GM19025 (cell line): ENCODE measurements around the gene FGFBP1.
A peak's percentile ranks its signal among the peaks of the same experiment; 100 is the strongest.

Experiments used
- ATAC-seq: cut with Tn5 transposase; IDR thresholded peaks from one replicate; pipeline ENCODE4 v1.9.1; 2021; ENCODE audit warnings: mild to moderate bottlenecking, low read depth, moderate library complexity; ENCODE audit not compliant: unreplicated experiment

FGFBP1 gene

GRCh38 chr4:15914291-15914690 lies 24.2 kb downstream of the FGFBP1 start:
- no peak for ATAC-seq

DNA sequence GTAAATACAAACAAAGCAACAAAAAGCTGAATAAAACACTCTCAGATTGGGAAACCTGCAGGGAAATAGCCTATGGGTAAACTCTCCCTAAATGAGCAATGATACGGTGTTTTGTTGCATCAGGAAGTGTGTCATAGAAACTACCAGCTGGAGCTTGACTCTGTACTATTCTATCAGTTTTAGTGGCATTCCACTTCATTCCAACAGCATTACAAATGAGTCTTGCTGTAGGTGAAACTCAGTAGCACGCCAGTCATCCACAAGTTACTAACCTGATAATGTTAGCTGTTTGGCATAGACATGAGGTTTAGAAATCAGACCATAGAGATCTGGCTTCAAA lies 24.9 kb downstream of the FGFBP1 start:
- no peak for ATAC-seq

- no peak for ATAC-seq
Observed at GRCh38 chr4:15912961-15913630, 25.4 kb downstream of the FGFBP1 start.

DNA sequence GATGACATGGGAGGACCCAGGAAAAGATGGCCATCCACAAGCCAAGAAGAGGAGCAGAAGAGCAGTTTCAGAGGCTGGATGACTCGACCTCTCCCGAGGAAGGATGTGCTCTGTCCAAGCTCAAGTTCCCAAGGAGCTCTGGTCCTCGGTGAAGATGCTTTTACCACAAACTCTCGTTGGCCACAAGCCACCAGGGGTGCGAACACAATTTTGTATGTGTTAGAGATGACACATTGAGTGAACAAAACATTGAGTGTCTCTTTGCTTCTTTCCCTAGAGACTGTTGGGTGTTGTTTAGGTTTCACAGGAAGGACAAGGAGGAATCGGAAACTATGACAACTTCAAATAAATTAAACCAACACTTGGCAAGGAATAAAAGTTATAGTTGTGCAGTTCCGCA lies 26.3 kb downstream of the FGFBP1 start:
- no peak for ATAC-seq

DNA sequence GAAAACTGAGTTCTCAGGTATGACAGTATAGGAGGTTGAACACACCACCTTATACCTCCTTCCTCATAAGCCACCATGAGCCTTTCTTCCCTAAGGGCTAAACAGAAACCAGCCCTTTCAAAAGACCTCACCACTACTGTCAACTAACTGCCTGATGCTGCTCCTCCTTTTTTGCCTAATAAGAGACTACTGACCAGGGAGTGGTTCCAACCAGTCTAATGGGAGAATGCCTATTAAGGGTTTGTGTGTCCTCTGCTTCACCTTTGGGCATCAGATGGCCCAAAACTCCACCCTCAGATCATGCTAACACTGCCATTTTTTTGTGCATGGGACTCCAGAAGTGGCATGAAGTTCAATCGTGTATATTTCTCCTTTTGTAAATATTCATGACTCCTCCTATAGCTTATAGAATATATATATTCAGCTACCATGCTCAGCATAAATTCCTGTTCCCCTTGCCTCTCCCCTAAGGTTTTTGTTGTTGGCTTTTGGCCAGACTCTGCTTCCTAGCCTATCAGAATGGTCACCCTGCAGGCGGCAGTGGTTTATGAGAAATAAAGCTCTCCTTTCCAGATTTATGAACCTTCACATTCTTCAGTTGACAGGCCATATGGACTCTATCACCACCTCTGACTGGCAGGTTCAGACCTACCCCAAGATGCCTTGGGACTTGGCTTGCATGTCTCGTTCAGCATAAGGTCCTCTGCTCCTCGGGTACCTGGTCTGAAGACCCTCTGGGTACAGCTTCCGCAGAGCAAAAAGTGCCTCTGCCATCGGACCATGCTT lies 28.2 kb downstream of the FGFBP1 start:
- no peak for ATAC-seq

GRCh38 chr4:15907430-15907829 lies 31.1 kb downstream of the FGFBP1 start:
- no peak for ATAC-seq

- no peak for ATAC-seq
Observed at GRCh38 chr4:15906020-15906443, 32.5 kb downstream of the FGFBP1 start.

GRCh38 chr4:15902746-15903145 lies 35.8 kb downstream of the FGFBP1 start:
- no peak for ATAC-seq

- no peak for ATAC-seq
Observed at GRCh38 chr4:15901998-15902397, 36.5 kb downstream of the FGFBP1 start.

DNA sequence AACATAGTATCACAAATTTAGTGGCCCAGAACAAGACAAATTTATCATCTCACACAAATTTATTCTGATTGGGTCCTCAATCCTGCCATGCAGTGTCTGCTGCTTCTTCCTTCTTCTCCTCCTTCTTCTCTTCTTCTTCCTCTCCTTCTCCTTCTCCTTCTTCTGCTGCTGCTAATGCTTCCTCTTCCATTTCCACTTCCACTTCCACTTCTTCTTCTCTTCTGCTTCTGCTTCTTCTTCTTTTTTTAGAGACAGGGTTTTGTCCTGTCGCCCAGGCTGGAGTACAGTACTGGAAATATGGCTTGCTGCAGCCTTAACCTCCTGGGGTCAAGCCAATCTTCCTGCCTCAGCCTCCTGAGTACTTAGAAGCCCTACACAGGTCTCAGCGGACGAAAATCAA lies 37.5 kb downstream of the FGFBP1 start:
- no peak for ATAC-seq

DNA sequence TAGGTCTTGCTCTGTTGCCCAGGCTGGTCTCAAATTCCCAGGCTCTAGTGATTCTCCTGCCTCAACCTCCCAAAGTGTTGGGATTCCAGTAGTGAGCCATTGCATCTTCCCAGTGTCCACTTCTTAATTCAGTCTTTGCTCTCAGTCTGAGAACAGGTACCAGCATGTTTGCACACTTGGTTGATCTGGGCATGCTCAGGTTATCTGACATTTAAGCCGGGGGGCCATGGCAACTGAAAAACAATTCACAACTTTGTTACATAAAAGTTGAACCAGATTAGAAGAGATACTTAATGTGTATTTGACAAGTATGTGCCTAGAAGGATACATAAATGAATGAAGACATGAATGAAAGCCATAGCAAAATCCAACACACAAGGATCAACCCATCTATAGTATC lies 39.0 kb downstream of the FGFBP1 start:
- no peak for ATAC-seq

DNA sequence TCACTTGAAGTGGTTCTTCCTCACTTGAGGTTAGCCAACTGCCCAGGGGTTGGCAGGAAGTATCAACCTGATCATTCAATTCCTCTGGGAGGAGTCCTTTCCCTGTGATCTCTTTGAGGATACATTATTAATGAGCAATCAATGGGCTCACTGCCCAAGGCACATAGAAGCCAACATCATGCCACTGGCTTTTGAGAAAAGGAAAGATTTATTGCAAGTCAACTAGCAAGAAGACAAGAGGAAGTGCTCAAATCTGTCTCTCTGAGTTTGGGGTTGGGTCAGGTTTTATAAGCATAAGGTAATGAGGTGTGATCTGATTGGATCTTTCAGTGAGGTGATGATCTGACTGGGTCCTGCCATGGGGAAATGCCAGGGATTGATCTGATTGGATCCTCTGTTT lies 39.6 kb downstream of the FGFBP1 start:
- ATAC-seq, result no peak

DNA sequence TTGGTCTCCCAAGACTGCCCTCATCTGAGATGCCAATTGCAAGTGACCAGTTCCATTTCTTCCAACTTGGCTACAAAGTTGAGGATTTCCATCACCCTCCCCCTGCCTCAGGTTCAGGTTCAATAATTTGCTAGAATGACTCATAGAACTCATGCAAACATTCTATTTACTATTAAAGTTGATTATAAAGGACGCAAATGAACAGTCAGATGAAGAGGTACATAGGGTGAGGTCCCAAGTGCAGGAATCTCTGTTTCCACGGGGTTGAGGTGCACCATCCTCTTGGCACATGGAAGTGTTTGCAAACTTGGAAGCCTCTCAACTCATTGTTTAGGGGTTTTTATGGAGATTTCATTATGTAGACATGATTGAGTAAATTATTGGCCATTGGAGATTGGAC lies 41.0 kb downstream of the FGFBP1 start:
- ATAC-seq, result no peak

DNA sequence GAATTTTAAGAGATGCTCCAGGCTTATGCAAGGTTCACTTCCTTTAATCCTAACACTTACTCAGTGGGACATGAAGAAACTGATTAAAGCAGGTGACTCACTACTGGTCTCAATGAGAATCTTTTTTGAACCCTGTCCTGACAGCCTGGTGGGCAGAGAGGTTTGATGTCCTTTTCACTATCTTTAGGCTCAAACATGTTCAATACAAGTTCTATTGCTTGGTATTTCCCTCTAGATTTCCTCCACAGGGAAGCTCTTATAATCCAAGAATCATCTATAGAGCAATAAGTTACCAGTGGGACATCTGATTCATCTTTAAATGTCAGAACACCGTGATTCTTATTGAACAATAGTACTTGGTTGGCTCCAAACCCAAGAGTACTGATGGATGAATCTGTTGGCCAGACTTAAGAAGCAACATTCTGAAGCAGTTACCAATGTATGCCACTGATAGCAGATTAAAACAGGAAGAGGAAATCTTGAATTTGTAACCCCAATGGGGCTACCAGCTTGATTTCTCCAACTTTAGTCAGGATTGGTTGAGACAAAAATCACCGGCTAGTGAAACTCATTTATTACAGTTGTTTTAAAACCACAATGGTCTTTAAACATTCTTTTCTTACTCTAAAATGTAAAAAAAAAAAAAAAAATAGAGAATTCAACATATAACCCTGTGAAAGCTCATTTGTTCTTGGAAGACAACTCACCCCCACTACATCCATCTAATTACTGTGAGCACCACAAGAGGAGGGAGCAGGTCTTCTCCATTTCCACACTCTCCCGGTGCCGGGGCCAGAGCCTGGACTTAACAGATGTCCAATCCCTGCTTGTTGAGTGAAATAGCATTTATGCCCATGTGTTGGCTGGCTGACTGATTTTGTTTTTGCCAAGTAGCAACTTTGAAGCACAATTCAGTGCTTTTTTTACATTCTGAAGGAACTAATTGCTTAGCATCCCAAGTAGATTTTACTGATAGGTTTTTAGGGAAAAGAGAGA lies 43.3 kb downstream of the FGFBP1 start:
- no peak for ATAC-seq

DNA sequence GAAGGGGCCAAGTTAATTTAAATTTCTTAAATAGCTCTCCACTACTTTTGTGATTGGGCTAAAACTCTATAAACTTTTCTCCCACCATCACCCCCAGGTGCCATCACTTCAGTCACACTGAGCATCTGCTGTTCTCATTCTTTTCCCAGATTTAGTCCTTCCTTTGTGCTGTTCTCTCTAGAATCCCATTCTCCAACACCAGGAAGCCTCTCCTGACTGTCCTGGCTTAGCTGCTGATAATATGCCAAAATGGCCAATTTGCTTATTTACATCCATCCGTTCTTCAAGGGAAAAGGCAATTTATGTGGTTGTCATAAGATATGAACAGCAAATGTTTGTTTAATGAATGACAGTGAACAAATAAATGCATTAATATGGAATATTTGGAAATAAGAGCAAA lies 44.1 kb downstream of the FGFBP1 start:
- ATAC-seq, result no peak

- ATAC-seq, result no peak
Observed at GRCh38 chr4:15893962-15894361, 44.6 kb downstream of the FGFBP1 start.

DNA sequence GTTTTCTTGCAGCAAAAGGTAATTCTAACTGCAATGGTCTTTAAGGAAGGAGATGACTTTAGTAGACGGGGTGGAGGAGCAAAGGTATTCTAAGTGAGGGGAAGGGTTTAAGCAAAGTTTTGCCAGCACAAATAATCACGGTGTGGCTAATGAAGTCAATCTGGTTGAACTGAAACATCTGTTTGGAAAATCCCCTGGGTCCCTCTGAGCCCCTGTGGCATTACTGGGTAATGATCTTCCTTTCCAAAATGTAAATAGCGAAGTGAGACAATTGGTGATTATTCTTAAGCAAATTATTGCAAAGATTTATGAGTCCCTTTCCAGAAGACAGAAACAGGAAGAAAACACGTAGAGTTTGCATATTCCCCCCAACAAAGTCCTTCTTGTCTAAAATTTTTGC lies 47.2 kb downstream of the FGFBP1 start:
- peak; percentile 77 for ATAC-seq

- ATAC-seq, result no peak
Observed at GRCh38 chr4:15890246-15890829, 48.2 kb downstream of the FGFBP1 start.

GRCh38 chr4:15888515-15888914 lies 50.0 kb downstream of the FGFBP1 start:
- no peak for ATAC-seq
